ENCODE measurements around the gene DHPS. TPM values are rescaled to one million over a fixed set of nuclear protein-coding genes. Genes with fewer than 3 reads are reported as not detected.

Gene DHPS
- total RNA-seq (ENCODE audit: low replicate concordance): 78.3 and 108 TPM in 2 replicates

GRCh38 chr19:12681074-12681987 is at the start of gene DHPS:
Gene DHPS, minus strand, starts transcription at chr19:12681880. Its CDS starts 114 bp downstream, at chr19:12681766.
- peaks cover 9% of the 10 kb centered on the region for H3K79me2 ChIP-seq (ENCODE audit: low read depth)
- TF ChIP-seq, protein P1, sequence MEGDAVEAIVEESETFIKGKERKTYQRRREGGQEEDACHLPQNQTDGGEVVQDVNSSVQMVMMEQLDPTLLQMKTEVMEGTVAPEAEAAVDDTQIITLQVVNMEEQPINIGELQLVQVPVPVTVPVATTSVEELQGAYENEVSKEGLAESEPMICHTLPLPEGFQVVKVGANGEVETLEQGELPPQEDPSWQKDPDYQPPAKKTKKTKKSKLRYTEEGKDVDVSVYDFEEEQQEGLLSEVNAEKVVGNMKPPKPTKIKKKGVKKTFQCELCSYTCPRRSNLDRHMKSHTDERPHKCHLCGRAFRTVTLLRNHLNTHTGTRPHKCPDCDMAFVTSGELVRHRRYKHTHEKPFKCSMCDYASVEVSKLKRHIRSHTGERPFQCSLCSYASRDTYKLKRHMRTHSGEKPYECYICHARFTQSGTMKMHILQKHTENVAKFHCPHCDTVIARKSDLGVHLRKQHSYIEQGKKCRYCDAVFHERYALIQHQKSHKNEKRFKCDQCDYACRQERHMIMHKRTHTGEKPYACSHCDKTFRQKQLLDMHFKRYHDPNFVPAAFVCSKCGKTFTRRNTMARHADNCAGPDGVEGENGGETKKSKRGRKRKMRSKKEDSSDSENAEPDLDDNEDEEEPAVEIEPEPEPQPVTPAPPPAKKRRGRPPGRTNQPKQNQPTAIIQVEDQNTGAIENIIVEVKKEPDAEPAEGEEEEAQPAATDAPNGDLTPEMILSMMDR (IDR thresholded peaks at IDR 0.05): peak; percentile 13
- no peak for TF ChIP-seq EZH2phosphoT487 (IDR thresholded peaks at IDR 0.05)
- no peaks in the 10 kb centered on the region for H3K36me3 ChIP-seq
- peak within 1 kb of the TSS; percentile 70 for H3K4me3 ChIP-seq
- H3K4me1 ChIP-seq: no peaks in the 10 kb centered on the region
- H3K27me3 ChIP-seq: no peaks in the 10 kb centered on the region
- Mint-ChIP-seq H3K4me3 (peak within 1 kb of the TSS; percentile 94), H3K4me1 (peaks cover 5% of the 10 kb centered on the region), H3K27me3 (ENCODE audit: insufficient read depth, low read depth) (peaks cover 4% of the 10 kb centered on the region), H3K27ac (peak within 1 kb of the TSS; percentile 85), H3K9me3 (no peaks in the 10 kb centered on the region), H3K36me3 (peaks cover 15% of the 10 kb centered on the region)
- H3K4me2 ChIP-seq: peak within 1 kb of the TSS; percentile 68
- H2AFZ ChIP-seq (replicated peaks): peak within 1 kb of the TSS; percentile 67
- no peaks in the 10 kb centered on the region for H3K9me3 ChIP-seq (ENCODE audit: low read depth)
- H3K27ac ChIP-seq: peak within 1 kb of the TSS; percentile 96
- DNase-seq (ENCODE audit: low spot score): peak; percentile 98
- no peaks in the 10 kb centered on the region for H4K20me1 ChIP-seq (ENCODE audit: low read depth)
- H3K9ac ChIP-seq: peak within 1 kb of the TSS; percentile 48
- peaks cover 40% of the 10 kb centered on the region for H3F3A ChIP-seq (ENCODE audit: low read depth)

- Histone ChIP-seq H3K4me2 (no peak overlapping the region), H3K4me1 (peaks cover 14% of the 10 kb centered on the region), H3K27me3 (no peaks in the 10 kb centered on the region), H3K27ac (no peak overlapping the region), H4K20me1 (ENCODE audit: low read depth) (peaks cover 34% of the 10 kb centered on the region), H3K9ac (no peak overlapping the region), H3K9me3 (ENCODE audit: low read depth) (no peaks in the 10 kb centered on the region), H3K79me2 (ENCODE audit: low read depth) (peaks cover 45% of the 10 kb centered on the region), H3F3A (ENCODE audit: low read depth) (peaks cover 43% of the 10 kb centered on the region), H2AFZ (replicated peaks) (no peak overlapping the region), H3K4me3 (no peak overlapping the region), H3K36me3 (no peaks in the 10 kb centered on the region)
- H3K4me3 Mint-ChIP-seq: no peak overlapping the region
- no peaks in the 10 kb centered on the region for H3K9me3 Mint-ChIP-seq
- DNase-seq (ENCODE audit: low spot score): no peak
- TF ChIP-seq EZH2phosphoT487 (IDR thresholded peaks at IDR 0.05) (no peak), EZH2 (IDR thresholded peaks at IDR 0.05) (no peak)
- TF ChIP-seq, protein P1 (IDR thresholded peaks at IDR 0.05): no peak
- peaks cover 4% of the 10 kb centered on the region for H3K27me3 Mint-ChIP-seq (ENCODE audit: insufficient read depth, low read depth)
- H3K27ac Mint-ChIP-seq: no peak overlapping the region
- peaks cover 18% of the 10 kb centered on the region for H3K36me3 Mint-ChIP-seq
- H3K4me1 Mint-ChIP-seq: peaks cover 19% of the 10 kb centered on the region
These were observed 49.7 kb upstream of the DHPS start for GRCh38 chr19:12731337-12731736.

- H3K4me1 ChIP-seq: peaks cover 12% of the 10 kb centered on the region
- TF ChIP-seq EZH2phosphoT487 (IDR thresholded peaks at IDR 0.05) (no peak), EZH2 (IDR thresholded peaks at IDR 0.05) (no peak)
- TF ChIP-seq, protein P1 (IDR thresholded peaks at IDR 0.05): no peak
- peaks cover 19% of the 10 kb centered on the region for H3K4me1 Mint-ChIP-seq
- no peak for DNase-seq (ENCODE audit: low spot score)
- peaks cover 3% of the 10 kb centered on the region for H3K27me3 Mint-ChIP-seq (ENCODE audit: insufficient read depth, low read depth)
- H3K4me3 ChIP-seq: no peak overlapping the region
- peaks cover 18% of the 10 kb centered on the region for H3K36me3 Mint-ChIP-seq
- H3F3A ChIP-seq (ENCODE audit: low read depth): peaks cover 36% of the 10 kb centered on the region
- no peak overlapping the region for H3K4me3 Mint-ChIP-seq
- H3K9me3 Mint-ChIP-seq: no peaks in the 10 kb centered on the region
- H2AFZ ChIP-seq (replicated peaks): no peak overlapping the region
- no peaks in the 10 kb centered on the region for H3K36me3 ChIP-seq
- peaks cover 45% of the 10 kb centered on the region for H3K79me2 ChIP-seq (ENCODE audit: low read depth)
- H3K9ac ChIP-seq: no peak overlapping the region
- peaks cover 34% of the 10 kb centered on the region for H4K20me1 ChIP-seq (ENCODE audit: low read depth)
- H3K27ac ChIP-seq: no peak overlapping the region
- H3K9me3 ChIP-seq (ENCODE audit: low read depth): no peaks in the 10 kb centered on the region
- H3K27me3 ChIP-seq: no peaks in the 10 kb centered on the region
- H3K4me2 ChIP-seq: no peak overlapping the region
- no peak overlapping the region for H3K27ac Mint-ChIP-seq
These were observed 48.4 kb upstream of the DHPS start for GRCh38 chr19:12730064-12730463.
